NCI-H1105 (cell line): ENCODE measurements around the gene ARMH3.
"Not testable (repeated sequence)": the region's sequence is repeated elsewhere in the genome, so short reads cannot be mapped to it uniquely, and the experiment has no call there.

Experiments
- DNase-seq: peaks from one replicate; lab custom pipeline; 2025; lab: John Stamatoyannopoulos, UW

The ARMH3 gene

DNA sequence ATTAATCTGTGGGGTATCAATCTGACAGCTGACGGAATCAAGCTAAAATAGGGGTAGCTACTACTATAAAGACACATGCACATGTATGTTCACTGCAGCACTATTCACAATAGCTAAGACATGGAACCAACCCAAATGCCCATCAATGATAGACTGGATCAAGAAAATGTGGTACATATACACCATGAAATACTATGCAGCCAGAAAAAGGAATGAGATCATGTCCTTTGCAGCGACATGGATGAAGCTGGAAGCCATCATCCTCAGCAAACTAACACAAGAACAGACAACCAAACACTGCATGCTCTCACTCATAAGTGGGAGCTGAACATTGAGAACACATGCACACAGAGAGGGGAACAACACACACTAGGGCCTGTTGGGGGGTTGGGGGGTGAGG, 75.3 kb downstream of the ARMH3 start:
- DNase-seq = not testable (repeated sequence)

DNA sequence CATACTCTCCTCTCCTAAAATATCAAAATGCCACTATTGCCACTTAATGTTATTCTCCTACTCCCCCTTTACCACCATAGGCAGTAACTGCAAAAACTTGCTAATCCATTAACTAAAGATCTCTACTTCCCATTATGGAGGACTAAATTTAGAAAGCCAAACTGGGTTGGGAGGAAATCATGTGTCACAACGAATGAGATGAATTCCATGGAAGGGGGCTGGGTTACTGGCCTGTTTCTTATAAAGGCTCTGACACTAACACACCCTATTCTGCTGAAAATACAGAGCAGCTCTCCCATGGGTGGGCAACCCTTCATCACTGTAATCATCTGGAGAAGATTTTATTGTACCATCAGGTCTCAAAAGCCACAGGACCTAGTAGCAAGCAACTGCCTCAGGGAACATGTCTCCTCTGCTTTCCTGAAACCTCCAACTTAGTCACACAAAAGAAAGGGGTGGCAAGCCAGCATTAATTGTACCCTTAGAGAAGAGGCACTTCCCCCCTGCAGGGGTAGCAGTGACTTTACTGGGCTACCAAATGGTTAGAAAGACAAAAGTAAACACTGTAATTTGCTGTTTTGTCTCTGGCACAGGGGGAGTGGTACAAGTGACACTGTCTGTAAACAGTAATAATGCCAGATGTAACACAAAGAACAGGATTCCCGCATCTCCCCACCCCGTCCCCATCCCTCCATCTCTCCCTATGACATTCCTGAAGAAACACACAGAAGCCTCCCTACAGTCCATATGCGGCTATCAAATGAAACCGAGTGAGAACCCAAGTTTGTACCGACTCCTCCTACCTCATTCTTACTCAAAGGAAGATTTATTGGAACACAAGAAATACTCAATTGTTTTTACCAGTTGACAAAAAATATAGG, 81.6 kb downstream of the ARMH3 start:
- no peak for DNase-seq

DNA sequence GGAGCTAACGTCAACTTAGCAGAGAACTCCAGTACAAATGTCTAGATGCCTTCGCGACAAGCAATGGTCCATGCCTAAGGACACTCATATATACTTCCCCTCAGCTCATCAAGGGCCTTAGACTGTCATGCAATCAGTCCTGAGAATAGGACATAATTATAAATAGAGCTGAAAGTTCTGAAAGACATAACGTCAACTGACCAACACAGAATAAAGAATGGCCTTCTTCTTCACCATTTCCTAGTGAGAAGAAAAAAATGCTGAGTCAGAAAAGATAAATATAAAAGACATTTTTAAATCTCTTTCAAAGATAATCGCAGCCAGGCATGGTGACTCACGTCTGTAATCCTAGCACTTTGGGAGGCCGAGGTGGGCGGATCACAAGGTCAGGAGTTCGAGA, 83.2 kb downstream of the ARMH3 start:
- no peak for DNase-seq

DNA sequence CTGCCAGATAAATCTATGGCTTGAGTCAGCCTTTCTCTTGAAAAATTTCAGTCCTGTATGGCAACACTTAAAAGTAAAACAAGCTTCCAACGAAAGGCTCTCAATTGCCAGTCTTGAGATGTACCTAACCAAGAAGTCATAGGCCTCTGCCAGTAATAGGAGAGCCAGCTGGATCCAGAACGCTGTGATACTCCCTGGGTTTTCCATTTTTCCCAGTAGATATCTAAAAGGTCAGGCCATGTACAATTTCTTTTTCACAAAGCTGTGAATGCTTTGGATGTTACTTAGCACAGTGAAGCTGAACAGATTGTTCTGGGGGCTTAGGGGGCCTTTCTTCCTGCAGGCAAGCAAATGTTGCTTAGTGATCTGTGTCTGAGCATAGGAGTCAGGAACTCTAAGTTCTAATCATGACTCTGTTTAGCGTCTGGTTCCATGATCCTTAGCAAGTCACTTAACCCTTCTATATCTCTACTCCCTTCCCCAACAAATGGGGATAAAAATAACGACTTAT, 86.5 kb downstream of the ARMH3 start:
- DNase-seq = no peak

DNA sequence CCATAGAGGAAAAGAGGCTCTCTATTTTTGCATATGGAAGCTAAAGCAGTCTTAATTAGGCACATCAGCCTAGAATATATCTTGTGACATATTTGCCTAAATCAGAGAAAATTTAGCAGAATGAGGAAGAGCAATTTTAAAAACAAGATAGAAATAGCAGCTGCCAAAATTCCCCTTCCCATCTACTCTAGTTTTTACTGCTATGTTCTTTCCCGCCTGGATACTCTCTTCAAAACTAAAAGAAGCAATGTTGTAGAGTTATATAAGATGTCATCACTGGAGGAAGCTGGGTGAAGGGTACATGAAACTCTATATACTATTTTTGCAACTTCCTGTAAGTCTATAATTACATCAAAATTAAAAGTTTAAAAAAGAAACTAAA, 87.0 kb downstream of the ARMH3 start:
- DNase-seq = no peak

DNA sequence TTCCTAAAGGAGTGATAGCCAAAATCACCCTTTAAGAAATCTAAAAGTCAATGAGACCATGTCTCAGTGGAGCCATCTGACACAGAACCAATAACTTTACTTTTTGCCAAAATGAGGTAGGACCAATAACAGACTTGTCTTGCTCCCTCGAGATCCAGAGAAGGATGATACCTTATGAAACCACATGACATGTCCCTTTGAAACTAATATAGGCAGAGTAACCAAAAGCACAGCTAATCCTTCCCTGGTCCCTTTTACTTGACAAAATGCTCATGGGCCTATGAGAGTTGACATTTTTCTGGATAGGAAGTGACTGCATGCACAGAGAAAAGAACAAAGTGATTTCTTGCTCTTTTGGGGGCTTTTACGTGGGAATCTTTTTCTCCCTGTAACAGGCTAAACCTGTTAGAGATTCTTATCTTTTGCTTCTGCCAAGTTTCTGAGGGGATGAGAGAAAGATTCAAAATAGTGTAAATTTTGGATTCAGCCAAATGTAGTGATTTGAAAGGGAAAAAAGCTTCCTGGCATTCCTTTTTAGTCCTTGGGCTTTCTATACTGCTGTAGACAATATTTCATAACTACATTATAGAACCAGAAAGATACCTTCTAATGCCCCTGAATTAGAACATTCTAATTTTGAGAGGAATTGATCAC, 87.6 kb downstream of the ARMH3 start:
- no peak for DNase-seq

DNA sequence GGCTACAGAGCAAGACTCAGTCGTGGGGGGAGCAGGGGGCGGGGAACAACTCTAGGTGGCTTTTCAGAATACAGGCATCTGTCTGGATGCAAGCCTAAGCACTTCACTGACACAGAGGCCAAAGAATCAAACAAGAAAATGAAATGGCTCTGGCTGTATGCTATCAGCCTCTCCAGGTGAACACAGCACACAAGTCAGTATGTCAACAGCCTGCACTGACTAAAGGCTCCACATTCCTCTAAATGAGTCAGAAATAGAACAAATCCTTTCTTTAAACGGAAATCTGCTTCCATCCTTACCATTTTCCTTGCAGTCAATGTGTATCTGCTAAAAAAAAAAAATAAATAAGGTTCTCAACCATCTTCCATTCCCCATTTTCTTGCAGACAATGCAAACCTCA, 88.3 kb downstream of the ARMH3 start:
- DNase-seq = no peak

DNA sequence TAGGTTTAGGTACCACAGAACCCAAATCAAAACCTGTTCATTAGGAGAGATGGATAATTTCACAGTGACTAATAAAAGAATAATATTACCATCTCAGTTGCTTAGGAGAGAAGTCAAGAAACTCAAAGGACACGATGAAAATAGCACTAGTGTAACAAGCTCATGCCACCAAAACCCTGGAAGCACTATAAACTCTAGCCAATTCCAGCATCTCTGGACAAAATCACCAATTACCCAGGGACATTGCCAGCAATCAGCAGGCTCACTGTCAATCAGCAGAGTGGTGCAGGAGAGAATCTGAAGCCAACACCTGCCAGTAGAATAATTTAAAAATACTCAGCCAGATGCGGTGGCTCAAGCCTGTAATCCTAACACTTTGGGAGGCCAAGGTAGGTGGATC, 88.9 kb downstream of the ARMH3 start:
- DNase-seq = no peak

DNA sequence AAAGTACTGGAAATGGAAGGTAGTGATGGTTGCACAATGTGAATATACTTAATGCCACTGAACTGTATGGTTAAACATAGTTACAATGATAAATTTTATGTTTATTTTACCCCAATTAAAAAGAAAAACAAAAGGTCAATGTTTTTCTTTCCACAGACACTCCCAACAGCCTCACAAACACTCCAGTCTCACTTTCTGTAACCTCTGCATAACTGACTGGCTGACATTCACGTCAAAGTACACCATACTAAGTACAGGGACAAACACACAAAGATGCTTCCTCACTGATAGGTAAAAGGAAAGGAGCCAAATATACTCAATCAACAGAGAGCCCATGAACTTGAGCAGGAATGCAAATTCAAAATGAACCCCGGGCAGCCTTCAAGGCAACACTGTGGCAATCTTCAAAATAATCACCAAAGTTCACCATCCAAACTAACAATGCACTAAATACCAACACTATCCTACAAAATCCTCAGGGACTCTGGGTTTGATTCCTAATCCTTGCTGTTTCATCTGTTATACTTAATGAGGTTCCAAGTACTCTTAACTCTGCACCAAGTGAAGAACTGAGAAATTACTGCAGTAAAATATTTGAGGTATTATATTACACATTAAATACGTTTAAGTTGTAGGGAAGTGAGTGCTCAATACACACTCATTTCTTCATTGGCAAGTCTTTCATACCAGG, 90.8 kb downstream of the ARMH3 start:
- no peak for DNase-seq

DNA sequence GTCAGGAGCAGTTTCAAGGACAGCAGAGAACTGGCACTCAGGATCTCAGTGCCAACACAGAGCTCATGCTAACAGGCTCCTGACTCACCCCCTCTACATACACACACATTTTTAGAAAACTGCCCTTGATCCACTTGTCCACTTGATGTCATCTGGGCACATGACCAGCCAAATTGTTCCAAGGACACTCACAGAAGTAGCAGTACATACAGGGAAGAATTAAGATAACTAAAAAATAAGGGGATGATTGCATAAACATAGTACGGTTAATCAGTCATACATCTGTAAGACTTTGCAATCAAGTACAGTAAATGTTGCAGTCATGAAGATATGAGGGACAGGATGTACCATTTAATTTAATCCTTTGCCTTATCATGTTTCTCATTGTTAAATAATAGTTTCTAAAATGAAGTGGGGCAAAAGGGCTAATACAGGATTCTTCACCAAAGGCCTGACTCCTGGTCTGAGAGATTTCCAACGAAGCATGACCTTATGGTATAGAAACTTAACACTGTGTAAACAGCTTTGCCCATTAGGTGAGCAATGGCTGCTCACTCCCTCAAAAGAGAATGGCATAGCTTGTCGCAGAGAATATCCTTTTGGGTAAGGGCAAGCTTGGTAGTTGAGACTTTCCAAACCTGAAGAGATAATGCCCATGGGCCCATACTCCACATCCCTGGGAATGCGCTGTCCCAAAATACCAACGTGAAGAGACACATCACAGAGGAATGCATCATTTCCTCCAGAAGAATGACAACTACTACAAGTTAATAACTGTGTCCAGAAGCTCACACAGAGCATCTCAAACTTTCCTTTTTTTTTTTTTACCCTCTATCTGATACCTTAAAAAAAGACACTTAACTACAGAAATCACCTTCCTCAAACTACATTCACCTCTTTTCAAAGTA, 94.1 kb downstream of the ARMH3 start:
- DNase-seq = no peak

DNA sequence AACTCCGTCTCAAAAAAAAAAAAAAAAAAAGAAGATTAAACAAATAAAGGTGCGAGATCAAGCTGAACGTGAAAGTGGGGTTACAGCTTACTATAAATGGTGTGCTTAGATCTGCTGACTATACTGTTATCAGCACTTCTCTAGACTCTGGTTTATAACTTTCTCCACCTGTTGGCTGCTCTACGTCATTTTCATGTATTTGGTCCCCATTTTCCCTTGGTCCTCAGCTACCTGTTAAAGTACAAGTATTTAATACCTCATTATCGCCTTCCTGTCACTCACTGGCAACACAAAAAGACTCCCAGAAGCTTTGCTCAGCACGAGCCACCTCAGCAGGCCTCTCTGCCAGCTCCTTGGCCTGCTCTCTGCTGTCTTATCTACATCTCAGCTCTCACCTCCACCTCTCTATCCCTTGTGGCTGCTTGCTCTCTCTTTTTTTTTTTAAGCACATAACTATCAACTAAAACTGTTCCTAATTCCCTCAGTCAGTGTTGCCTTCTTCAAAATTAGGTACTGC, 95.0 kb downstream of the ARMH3 start:
- no peak for DNase-seq

DNA sequence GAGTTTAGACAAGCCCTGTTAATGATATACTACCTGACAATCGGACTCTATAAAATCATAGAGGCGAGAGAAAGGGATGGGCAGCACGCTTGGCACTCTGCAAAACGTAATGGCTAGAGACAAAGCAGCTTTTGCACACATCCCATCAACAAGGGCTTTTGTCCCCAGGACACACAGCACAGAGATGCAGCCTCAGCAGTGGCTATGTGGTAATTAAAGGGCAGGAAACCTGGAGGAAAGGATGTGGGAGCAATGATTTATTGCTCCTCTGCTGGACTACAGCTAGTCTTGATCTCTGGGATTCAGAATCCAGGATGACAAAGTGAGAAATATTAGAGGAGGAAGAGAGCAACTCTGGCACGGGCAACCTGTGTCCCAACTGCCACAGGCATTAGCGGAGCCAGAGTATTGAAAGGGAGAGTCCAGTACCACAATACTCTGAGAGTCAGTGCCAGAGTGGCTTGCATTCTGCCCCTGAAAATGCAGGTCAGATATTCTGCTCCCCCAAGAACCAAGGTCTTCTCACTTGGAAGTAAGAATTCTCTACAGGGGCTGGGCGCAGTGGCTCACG, 96.5 kb downstream of the ARMH3 start:
- DNase-seq = no peak

DNA sequence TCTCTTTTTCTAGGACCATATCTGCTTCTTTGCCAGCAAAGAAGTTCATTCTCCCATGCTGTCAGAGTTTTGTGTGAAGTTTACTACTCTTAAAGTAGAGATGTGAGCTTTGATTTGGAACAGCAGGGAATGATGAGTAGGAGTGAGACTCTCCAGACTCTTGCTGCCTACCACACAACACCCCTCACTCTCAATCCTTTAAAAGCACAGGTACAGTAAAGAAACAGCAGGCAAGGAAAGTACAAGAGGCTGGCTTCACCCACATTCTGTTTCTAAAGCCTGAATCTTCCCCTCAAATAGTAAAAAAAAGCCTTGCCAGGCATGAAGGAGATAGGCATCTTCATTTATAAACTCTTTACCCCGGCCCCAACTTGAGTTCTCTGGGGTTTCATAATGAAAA, 97.3 kb downstream of the ARMH3 start:
- no peak for DNase-seq

DNA sequence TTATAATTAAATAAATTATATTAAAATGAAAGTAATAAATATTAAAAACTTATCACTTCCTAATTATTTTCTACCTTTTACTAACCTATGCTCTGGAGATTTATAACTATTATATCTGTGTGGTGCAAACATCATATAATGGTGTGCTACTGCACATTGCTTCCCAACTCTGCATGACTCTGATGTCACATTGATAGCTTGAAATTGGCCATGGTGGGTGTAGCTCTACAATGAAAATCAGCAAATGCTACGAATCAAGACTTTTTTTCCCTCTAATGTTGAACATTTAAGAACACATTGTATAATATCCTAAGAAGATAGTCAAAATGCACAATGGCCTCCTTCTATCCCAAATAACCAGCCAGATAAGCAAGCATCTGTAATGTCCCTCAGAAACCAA, 99.1 kb downstream of the ARMH3 start:
- no peak for DNase-seq

DNA sequence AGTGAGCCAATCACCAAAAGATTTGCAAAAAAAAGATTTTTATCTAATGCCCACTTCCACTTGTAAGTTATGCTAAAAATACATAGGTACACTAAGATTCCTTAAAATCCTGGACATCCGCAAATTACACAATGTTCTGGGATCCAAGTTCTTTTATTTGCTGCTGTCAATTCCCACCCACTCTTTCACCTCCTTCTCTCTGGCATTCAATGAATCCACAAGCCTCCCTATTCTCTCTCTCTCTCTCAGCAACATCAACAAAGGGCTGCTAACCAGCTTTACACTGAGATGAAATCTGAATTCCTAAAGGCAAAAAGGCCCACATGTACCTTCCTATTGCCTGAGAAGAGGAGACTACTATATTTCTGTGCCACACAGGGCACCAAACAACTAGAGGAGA, 99.9 kb downstream of the ARMH3 start:
- DNase-seq = no peak

DNA sequence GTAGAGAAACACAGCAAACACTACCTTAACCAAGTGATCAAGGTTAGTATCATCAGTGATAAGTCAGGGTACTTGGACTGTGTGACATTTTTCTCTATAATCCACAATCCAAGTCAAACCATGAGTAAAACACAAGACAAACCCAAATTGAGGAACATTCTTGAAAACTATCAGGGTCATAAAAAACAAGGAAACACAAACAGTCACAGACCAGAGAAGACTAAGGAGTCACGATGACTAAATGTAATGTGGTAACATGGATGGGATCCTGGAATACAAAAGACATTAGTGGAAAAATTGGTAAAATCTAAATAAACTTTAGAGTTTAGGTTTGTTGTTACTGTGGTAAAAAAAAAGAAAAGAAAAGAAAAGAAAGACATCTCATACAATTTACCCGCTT, 103.8 kb downstream of the ARMH3 start:
- no peak for DNase-seq

DNA sequence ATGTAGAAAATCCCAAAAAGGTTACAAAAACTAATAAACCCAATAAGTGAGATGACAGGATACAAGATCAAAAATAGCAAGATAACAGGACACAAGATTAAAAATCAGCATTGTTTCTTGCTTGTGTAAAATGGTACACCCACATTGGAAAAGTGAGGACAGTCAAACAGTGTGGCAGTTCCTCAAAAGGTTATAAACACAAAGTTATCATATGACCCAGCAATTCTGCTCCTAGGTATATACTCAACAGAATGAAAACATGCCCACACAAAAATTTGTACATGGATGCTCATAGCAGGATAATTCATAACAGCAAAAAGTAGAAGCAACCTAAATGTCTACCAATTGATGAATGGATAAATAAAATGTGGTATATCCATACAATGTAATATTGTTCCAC, 105.8 kb downstream of the ARMH3 start:
- DNase-seq = no peak

DNA sequence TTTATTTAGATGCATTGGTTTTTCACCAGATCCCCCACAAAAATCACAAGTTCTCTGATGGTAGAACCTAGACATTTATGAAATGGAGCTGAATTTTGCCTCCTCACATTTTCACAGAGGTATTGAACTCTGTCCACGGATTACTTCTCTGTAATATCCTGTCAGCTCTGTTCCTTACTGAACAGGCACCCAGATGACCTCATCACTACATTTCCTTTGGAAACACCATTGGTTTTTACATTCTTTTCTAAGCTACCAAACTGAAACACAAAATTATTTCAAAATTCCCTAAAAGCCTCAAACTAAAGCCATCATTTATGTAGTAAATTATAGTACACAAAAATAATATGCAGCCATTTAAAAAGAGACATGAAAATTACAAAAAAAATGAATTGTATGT, 114.1 kb downstream of the ARMH3 start:
- DNase-seq = no peak

DNA sequence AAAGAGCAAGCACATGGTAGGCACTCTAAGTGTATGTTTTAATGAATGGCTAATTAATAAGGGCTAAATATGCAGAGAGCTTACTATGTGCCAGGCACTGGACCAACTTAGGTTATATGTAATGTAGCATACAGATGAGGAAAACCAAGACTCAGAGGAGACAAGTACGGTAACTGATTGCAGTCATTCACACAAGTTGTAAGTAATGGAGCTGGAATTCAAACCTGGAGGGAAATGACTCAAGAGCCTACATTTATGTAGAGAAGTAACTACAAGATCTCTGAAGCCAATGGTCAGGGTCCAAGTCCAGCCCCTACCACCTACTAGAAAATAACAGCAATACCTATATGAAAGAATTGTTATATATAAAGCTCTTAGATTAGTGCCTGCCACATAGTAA, 115.1 kb downstream of the ARMH3 start:
- DNase-seq = no peak

DNA sequence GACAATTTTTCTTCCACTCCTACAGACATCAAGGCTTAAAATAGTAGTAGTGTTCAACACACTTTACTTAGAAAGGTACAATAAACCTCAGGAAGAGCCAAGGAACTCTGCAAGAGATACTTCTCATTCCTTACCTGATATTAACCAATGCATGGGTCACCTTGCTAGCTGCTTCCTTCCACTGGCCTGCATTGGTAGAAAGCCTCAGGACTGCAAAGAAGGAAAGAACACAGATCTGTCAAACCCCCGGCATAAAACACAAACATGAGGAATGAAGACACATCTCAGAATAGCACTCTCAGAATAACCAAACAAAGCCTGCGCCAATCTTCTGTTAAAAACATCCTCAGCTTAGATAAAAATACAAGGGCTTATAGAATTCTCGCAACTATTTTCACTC, 116.2 kb downstream of the ARMH3 start:
- DNase-seq = no peak

DNA sequence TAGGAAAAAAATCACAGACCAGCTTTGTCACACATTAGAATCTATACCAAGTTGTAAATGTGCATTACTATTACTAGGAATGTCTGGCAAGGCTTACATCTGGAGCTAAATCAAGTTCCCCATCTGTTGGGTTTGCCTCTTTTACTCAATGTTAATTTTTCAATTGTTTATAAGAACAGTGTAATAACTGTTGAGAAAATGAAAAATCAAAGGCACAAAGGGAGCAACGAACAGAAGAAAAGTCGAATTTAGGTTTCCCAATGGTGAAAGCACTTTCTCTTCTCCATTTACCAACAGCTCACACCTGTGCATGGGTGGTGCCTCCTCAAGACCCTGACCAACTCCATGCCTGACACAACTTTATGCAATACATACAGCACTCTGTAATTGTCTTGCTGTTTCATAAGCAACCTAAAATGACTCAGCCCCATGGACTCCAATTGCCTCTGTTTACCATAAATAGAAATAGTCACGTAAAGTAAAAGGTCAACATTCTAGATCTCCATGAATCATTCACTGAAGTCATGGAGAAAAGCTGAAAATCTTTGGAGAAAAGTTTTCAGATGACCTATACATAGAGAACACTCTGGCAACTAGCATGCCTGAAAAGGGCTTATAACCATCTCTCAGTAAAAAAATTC, 116.8 kb downstream of the ARMH3 start:
- no peak for DNase-seq
